ENCODE data around the gene SNX13. TPM values are rescaled to one million over a fixed set of nuclear protein-coding genes. Genes with fewer than 3 reads are reported as not detected.
"Not testable (repeated sequence)": the region's sequence is repeated elsewhere in the genome, so short reads cannot be mapped to it uniquely, and the experiment has no call there.

The SNX13 gene
- total RNA-seq, 2 experiments from 2014 or later: 20.7 to 24.1 TPM

GRCh38 chr7:17910377-17910776 lies 29.9 kb downstream of the SNX13 start:
- H3K4me3 Mint-ChIP-seq: no peak overlapping the region
- intact Hi-C loops (cut with micrococcal nuclease): no loop called here
- peaks cover 53% of the 10 kb centered on the region for H3K4me1 Mint-ChIP-seq (ENCODE audit: low read depth)
- TF ChIP-seq CTCF (IDR thresholded peaks at IDR 0.05): no peak
- POLR2A ChIA-PET: no interaction called here
- no peak for ATAC-seq
- no peaks in the 10 kb centered on the region for H3K27me3 Mint-ChIP-seq
- DNase-seq: no peak
- CTCF ChIA-PET: no interaction called here
- no peak overlapping the region for H3K27ac Mint-ChIP-seq
- H3K9me3 Mint-ChIP-seq: peaks cover 10% of the 10 kb centered on the region
- peaks cover 30% of the 10 kb centered on the region for H3K36me3 Mint-ChIP-seq (ENCODE audit: low read depth)

GRCh38 chr7:17909310-17909709 lies 31.0 kb downstream of the SNX13 start:
- H3K27ac Mint-ChIP-seq; H3K9me3 Mint-ChIP-seq; H3K4me3 Mint-ChIP-seq; CTCF ChIA-PET; H3K27me3 Mint-ChIP-seq; intact Hi-C loops (cut with micrococcal nuclease); DNase-seq; POLR2A ChIA-PET; ATAC-seq: not testable (repeated sequence)
- H3K36me3 Mint-ChIP-seq (ENCODE audit: low read depth): peaks cover 30% of the 10 kb centered on the region
- H3K4me1 Mint-ChIP-seq (ENCODE audit: low read depth): peaks cover 49% of the 10 kb centered on the region

GRCh38 chr7:17907014-17907413 lies 33.3 kb downstream of the SNX13 start:
- Mint-ChIP-seq H3K36me3 (ENCODE audit: low read depth) (peaks cover 32% of the 10 kb centered on the region), H3K9me3 (peaks cover 10% of the 10 kb centered on the region), H3K27me3 (no peaks in the 10 kb centered on the region), H3K4me1 (ENCODE audit: low read depth) (peaks cover 47% of the 10 kb centered on the region), H3K27ac (peak overlapping the region; percentile 11), H3K4me3 (no peak overlapping the region)
- POLR2A ChIA-PET: no interaction called here
- no peak for DNase-seq
- no peak for ATAC-seq
- intact Hi-C loops (cut with micrococcal nuclease): no loop called here
- CTCF ChIA-PET: no interaction called here
- no peak for TF ChIP-seq CTCF (IDR thresholded peaks at IDR 0.05)

GRCh38 chr7:17903337-17903736 lies 37.0 kb downstream of the SNX13 start:
- peak; percentile 37 for ATAC-seq

GRCh38 chr7:17902599-17902998 lies 37.7 kb downstream of the SNX13 start:
- CTCF ChIA-PET: no interaction called here
- DNase-seq (no peak), ATAC-seq (no peak)
- no peaks in the 10 kb centered on the region for H3K27me3 Mint-ChIP-seq
- no peak overlapping the region for H3K27ac Mint-ChIP-seq
- intact Hi-C loops (cut with micrococcal nuclease): no loop called here
- POLR2A ChIA-PET: no interaction called here
- H3K4me1 Mint-ChIP-seq (ENCODE audit: low read depth): peaks cover 35% of the 10 kb centered on the region
- no peak for TF ChIP-seq CTCF (IDR thresholded peaks at IDR 0.05)
- H3K36me3 Mint-ChIP-seq (ENCODE audit: low read depth): peaks cover 5% of the 10 kb centered on the region
- H3K4me3 Mint-ChIP-seq: no peak overlapping the region
- H3K9me3 Mint-ChIP-seq: no peaks in the 10 kb centered on the region

More at GRCh38 chr7:17903337-17903736, 37.0 kb downstream of the SNX13 start:
- Mint-ChIP-seq H3K36me3 (ENCODE audit: low read depth) (peaks cover 10% of the 10 kb centered on the region), H3K4me1 (ENCODE audit: low read depth) (peaks cover 42% of the 10 kb centered on the region), H3K9me3 (no peaks in the 10 kb centered on the region), H3K27ac (no peak overlapping the region), H3K4me3 (no peak overlapping the region), H3K27me3 (no peaks in the 10 kb centered on the region)
- TF ChIP-seq CTCF (IDR thresholded peaks at IDR 0.05): no peak
- intact Hi-C loops (cut with micrococcal nuclease): no loop called here
- ChIA-PET CTCF (no interaction called here), POLR2A (no interaction called here)
- no peak for DNase-seq

GRCh38 chr7:17900464-17900863 lies 39.8 kb downstream of the SNX13 start:
- H3K27ac Mint-ChIP-seq: no peak overlapping the region
- H3K4me1 Mint-ChIP-seq (ENCODE audit: low read depth): peaks cover 24% of the 10 kb centered on the region
- H3K4me3 Mint-ChIP-seq: no peak overlapping the region
- ATAC-seq (no peak), DNase-seq (no peak)
- peaks cover 2% of the 10 kb centered on the region for H3K36me3 Mint-ChIP-seq (ENCODE audit: low read depth)
- no peaks in the 10 kb centered on the region for H3K9me3 Mint-ChIP-seq
- CTCF ChIA-PET: no interaction called here
- POLR2A ChIA-PET: no interaction called here
- H3K27me3 Mint-ChIP-seq: no peaks in the 10 kb centered on the region
- no peak for TF ChIP-seq CTCF (IDR thresholded peaks at IDR 0.05)
- intact Hi-C loops (cut with micrococcal nuclease): no loop called here

Measured in activated CD8-positive, alpha-beta T cell treated with anti-CD3 and anti-CD28 coated beads for 36 hours (primary cell).